A549 treated with AZD2906 at 1 μM for 4 hours (cell line): ENCODE data around the gene YY1. TPM values are rescaled to one million over a fixed set of nuclear protein-coding genes. Genes with fewer than 3 reads are reported as not detected.

Experiments used
- total RNA-seq: library from RNA; stranded (reverse); fragments of 200-300 nt; extraction: Qiagen RNA extraction; gene quantifications from 5 replicates; pipeline ENCODE4 v1.2.3, GENCODE V29; 2022

Gene YY1
- 62.4 to 68.7 TPM (median 66.8 TPM) in 5 replicates for total RNA-seq

DNA sequence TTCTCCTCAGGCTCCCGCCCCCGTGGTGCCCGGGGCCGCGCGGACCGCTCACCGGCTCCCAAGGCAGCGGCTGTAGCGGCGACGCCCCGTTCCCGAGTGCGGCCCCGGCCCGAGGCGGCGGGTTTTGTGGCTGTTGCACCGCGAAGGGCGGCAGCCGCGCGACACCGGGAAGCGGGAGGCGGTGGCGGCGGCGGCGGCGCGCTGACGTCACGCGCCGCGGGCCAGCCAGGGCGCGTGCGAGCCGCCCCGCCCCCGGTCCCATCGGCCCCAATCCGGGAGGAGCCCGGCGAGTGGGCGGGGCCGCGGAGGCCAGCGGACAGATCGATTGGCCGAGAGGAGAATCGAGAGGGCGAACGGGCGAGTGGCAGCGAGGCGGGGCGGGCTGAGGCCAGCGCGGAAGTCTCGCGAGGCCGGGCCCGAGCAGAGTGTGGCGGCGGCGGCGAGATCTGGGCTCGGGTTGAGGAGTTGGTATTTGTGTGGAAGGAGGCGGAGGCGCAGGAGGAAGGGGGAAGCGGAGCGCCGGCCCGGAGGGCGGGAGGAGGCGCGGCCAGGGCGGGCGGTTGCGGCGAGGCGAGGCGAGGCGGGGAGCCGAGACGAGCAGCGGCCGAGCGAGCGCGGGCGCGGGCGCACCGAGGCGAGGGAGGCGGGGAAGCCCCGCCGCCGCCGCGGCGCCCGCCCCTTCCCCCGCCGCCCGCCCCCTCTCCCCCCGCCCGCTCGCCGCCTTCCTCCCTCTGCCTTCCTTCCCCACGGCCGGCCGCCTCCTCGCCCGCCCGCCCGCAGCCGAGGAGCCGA is at the start of gene YY1:
YY1 (plus strand) TSS at position 726 of the 792 bp plus-strand sequence. CDS start 101 bp downstream, outside the sequence.

DNA sequence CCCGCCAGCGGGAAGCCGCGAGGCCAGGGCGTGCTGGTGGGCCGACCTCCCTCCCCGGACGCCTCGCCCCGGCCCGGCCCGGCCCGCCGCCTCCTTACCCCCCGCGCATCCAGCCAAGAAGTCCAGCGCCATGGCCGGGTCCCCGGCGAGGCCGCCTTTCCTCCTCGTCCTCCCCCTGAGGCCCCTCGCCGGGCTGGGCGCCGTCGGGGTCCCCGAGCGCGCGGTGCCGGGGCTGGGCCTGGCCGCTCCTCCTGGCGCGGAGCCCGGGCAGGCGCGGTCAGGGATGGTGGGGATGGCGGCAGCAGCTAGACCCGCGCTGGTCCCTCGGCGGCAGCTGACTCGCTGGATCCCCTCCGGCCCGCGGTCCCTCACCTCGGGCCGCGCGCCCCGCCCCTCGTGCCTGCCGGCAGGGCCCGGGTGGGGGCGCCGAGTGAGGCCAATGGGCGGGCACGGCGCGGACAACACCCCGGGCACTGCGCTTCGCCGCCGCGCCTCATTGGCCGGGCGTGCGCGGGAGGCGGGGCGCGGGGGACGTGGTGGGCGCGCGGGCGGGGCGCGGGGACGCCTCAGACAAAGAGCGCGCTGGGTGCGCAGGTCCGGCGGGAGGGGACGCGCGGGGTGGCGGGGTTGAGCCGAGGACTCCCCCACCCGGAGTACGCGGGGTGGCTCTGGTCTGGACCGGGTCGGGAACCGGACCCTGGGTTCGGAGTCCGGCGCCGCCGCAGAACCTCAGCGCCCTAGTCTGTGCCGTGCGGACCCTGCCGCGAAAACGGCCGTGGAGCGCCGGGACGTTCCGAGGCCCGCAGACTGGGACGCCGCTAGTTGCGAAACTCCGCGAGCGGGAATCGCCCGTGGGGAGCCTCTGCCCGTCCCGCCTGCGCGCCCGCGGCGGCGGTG is 67.4 kb downstream of the YY1 start, which contains the start of gene SLC25A29:
SLC25A29 (minus strand) TSS at position 344 of the 897 bp plus-strand sequence; CDS start at position 132, 212 bp downstream.

GRCh38 chr14:100323121-100323941 is 84.4 kb downstream of the YY1 start, which contains the start of gene SLC25A47:
SLC25A47 (plus strand) TSS chr14:100323339; CDS start chr14:100323415, 76 bp downstream.

Other genes starting within 250 kb of the YY1 start
- 27.8 to 36.1 TPM (median 30.3 TPM) in 5 replicates for gene EVL, start 173.7 kb upstream of the YY1 start, total RNA-seq
- 1.5 to 3.7 TPM (median 3.0 TPM) in 5 replicates for gene DEGS2, start 79.5 kb upstream of the YY1 start, total RNA-seq
- 6.2 to 11.3 TPM (median 10.5 TPM) in 5 replicates for gene SLC25A29, start 67.3 kb downstream of the YY1 start, total RNA-seq
- not detected in 5 replicates for gene SLC25A47, start 84.2 kb downstream of the YY1 start, total RNA-seq
- gene WDR25, start 137.3 kb downstream of the YY1 start, total RNA-seq, result 9.4 to 9.7 TPM (median 9.6 TPM) in 5 replicates